ENCODE measurements around the gene AVPR2. TPM values are rescaled to one million over a fixed set of nuclear protein-coding genes. Genes with fewer than 3 reads are reported as not detected.

The AVPR2 gene
- polyA plus RNA-seq, 1 experiment: not detected

- no peak for DNase-seq (ENCODE audit: low read depth, low spot score)
- no peak within 1 kb of the TSS for H3K27ac ChIP-seq (ENCODE audit: low read depth, low read length)
- H3K9me3 ChIP-seq (ENCODE audit: control insufficient read depth, insufficient read depth, low read length): no peaks in the 10 kb centered on the region
- ChIA-PET POLR2A (interaction anchor here (0.5 to 1.2 kb wide), 4 partner anchors 12 to 248 kb away, joined by 3 to 6 read pairs (median 4); partner anchors contain the start of genes IDH3G and SSR4), CTCF (interaction anchor here (4.0 kb wide), 1 partner anchor 12 kb away, joined by 29 read pairs; no protein-coding TSS in a partner anchor)
- no peaks in the 10 kb centered on the region for H3K27me3 ChIP-seq (ENCODE audit: control insufficient read depth, insufficient read depth, low read length)
- peak within 1 kb of the TSS; percentile 74 for H3K4me3 ChIP-seq (ENCODE audit: low read depth, low read length)
- TF ChIP-seq CTCF (IDR thresholded peaks at IDR 0.05; ENCODE audit: low read depth, low read length): no peak
Measured at GRCh38 chrX:153934762-153935325, 30.4 kb downstream of the AVPR2 start, which contains the start of gene NAA10. NAA10 (minus strand) TSS chrX:153935037; CDS start chrX:153934904, 133 bp downstream.

GRCh38 chrX:153935326-153935851, 30.9 kb downstream of the AVPR2 start:
- POLR2A ChIA-PET: interaction anchor here (0.5 to 1.2 kb wide), 4 partner anchors 12 to 248 kb away, joined by 3 to 6 read pairs (median 4); partner anchors contain the start of genes IDH3G and SSR4
- TF ChIP-seq CTCF (IDR thresholded peaks at IDR 0.05; ENCODE audit: low read depth, low read length): no peak
- H3K27me3 ChIP-seq (ENCODE audit: control insufficient read depth, insufficient read depth, low read length): no peaks in the 10 kb centered on the region
- no peak for DNase-seq (ENCODE audit: low read depth, low spot score)
- H3K9me3 ChIP-seq (ENCODE audit: control insufficient read depth, insufficient read depth, low read length): no peaks in the 10 kb centered on the region
- CTCF ChIA-PET: interaction anchor here (4.0 kb wide), 1 partner anchor 12 kb away, joined by 29 read pairs; no protein-coding TSS in a partner anchor
- H3K27ac ChIP-seq (ENCODE audit: low read depth, low read length): no peak overlapping the region
- H3K4me3 ChIP-seq (ENCODE audit: low read depth, low read length): peak overlapping the region; percentile 49

- Histone ChIP-seq H3K4me3 (ENCODE audit: low read depth, low read length) (no peak overlapping the region), H3K27me3 (ENCODE audit: control insufficient read depth, insufficient read depth, low read length) (no peaks in the 10 kb centered on the region), H3K9me3 (ENCODE audit: control insufficient read depth, insufficient read depth, low read length) (no peaks in the 10 kb centered on the region), H3K27ac (ENCODE audit: low read depth, low read length) (no peak overlapping the region)
- DNase-seq (ENCODE audit: low read depth, low spot score): no peak
- CTCF ChIA-PET: interaction anchor here (1.2 to 4.0 kb wide), 2 partner anchors 10 to 14 kb away, joined by 3 to 29 read pairs; no protein-coding TSS in a partner anchor
- POLR2A ChIA-PET: no interaction called here
- no peak for TF ChIP-seq CTCF (IDR thresholded peaks at IDR 0.05; ENCODE audit: low read depth, low read length)
Measured at GRCh38 chrX:153937056-153937455, 32.6 kb downstream of the AVPR2 start.

GRCh38 chrX:153938226-153938786, 33.8 kb downstream of the AVPR2 start:
- Histone ChIP-seq H3K27ac (ENCODE audit: low read depth, low read length) (no peak overlapping the region), H3K4me3 (ENCODE audit: low read depth, low read length) (no peak overlapping the region), H3K27me3 (ENCODE audit: control insufficient read depth, insufficient read depth, low read length) (no peaks in the 10 kb centered on the region), H3K9me3 (ENCODE audit: control insufficient read depth, insufficient read depth, low read length) (no peaks in the 10 kb centered on the region)
- TF ChIP-seq CTCF (IDR thresholded peaks at IDR 0.05; ENCODE audit: low read depth, low read length): no peak
- ChIA-PET CTCF (interaction anchor here (1.4 to 1.6 kb wide), 2 partner anchors 9 to 10 kb away, joined by 3 to 14 read pairs; no protein-coding TSS in a partner anchor), POLR2A (no interaction called here)
- no peak for DNase-seq (ENCODE audit: low read depth, low spot score)

- no peaks in the 10 kb centered on the region for H3K9me3 ChIP-seq (ENCODE audit: control insufficient read depth, insufficient read depth, low read length)
- no peak overlapping the region for H3K27ac ChIP-seq (ENCODE audit: low read depth, low read length)
- no peak for TF ChIP-seq CTCF (IDR thresholded peaks at IDR 0.05; ENCODE audit: low read depth, low read length)
- no peak for DNase-seq (ENCODE audit: low read depth, low spot score)
- no peaks in the 10 kb centered on the region for H3K27me3 ChIP-seq (ENCODE audit: control insufficient read depth, insufficient read depth, low read length)
- CTCF ChIA-PET: interaction anchor here (0.6 to 1.6 kb wide), 2 partner anchors 9 to 470 kb away, joined by 3 to 4 read pairs; no protein-coding TSS in a partner anchor
- POLR2A ChIA-PET: no interaction called here
- no peak overlapping the region for H3K4me3 ChIP-seq (ENCODE audit: low read depth, low read length)
Measured at GRCh38 chrX:153939573-153939972, 35.1 kb downstream of the AVPR2 start.

All from AG04450 (cell line).